ENCODE measurements around the gene ZNF787.

ZNF787 gene

GRCh38 chr19:56159009-56159559 is 38.0 kb upstream of the ZNF787 start:
- no peak for TF ChIP-seq ZFX (IDR thresholded peaks at IDR 0.05)
- no peak for TF ChIP-seq CTCF (conservative IDR thresholded peaks at IDR 0.05)
- H3K27ac ChIP-seq = no peak overlapping the region

GRCh38 chr19:56158170-56158757 is 37.2 kb upstream of the ZNF787 start:
- no peak for TF ChIP-seq ZFX (IDR thresholded peaks at IDR 0.05)
- no peak for TF ChIP-seq CTCF (conservative IDR thresholded peaks at IDR 0.05)

GRCh38 chr19:56156768-56157167 is 35.7 kb upstream of the ZNF787 start:
- no peak for TF ChIP-seq ZFX (IDR thresholded peaks at IDR 0.05)
- TF ChIP-seq CTCF (conservative IDR thresholded peaks at IDR 0.05) = no peak
- no peak overlapping the region for H3K27ac ChIP-seq

More at GRCh38 chr19:56158170-56158757, 37.2 kb upstream of the ZNF787 start:
- no peak overlapping the region for H3K27ac ChIP-seq

GRCh38 chr19:56155124-56155687 is 34.1 kb upstream of the ZNF787 start:
- no peak overlapping the region for H3K27ac ChIP-seq
- TF ChIP-seq ZFX (IDR thresholded peaks at IDR 0.05) (no peak), CTCF (conservative IDR thresholded peaks at IDR 0.05) (no peak; the same call in 1 of the 2 replicates)

- TF ChIP-seq ZFX (IDR thresholded peaks at IDR 0.05) (no peak), CTCF (conservative IDR thresholded peaks at IDR 0.05) (no peak)
- no peak overlapping the region for H3K27ac ChIP-seq
These were observed 32.4 kb upstream of the ZNF787 start for GRCh38 chr19:56153507-56153906.

- TF ChIP-seq ZFX (IDR thresholded peaks at IDR 0.05) (no peak), CTCF (conservative IDR thresholded peaks at IDR 0.05) (no peak)
- H3K27ac ChIP-seq = no peak overlapping the region
These were observed 31.5 kb upstream of the ZNF787 start for GRCh38 chr19:56152644-56153043.

GRCh38 chr19:56150358-56150757 is 29.3 kb upstream of the ZNF787 start:
- H3K27ac ChIP-seq = no peak overlapping the region
- TF ChIP-seq CTCF (conservative IDR thresholded peaks at IDR 0.05) = no peak
- TF ChIP-seq ZFX (IDR thresholded peaks at IDR 0.05) = no peak

Measured in C4-2B (cell line).